ENCODE measurements around the gene LRIT3.

The LRIT3 gene

DNA sequence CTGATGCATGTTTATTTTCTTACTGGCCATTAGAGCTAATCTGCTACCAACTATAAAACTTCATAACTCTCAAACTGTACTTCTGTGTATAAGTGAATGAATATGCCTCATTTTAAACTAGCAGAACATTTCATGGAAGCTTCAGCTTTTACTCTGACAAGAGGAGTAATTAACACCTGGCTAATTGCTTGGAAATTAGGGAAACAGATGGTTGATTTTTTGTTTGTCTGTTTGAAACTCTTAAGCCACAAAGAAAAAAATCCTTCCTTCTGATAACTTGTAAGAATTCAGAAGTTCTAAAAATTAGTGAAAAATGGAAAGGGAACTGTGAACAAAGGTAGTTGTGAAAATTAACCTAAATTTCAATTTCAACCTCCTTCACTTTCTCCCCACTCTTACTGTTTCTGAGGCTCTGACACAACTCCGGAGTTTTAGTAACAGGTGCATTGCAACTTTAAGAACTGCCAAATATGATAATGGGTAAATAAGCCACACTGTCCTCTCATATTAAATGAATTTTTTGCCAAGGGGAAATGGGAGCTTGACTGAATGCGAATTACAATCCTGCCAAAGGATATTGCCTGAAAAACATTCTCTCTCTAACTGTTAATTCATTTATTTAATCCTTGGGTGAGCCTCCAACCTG lies 65.8 kb downstream of the LRIT3 start:
- Mint-ChIP-seq H3K9me3 (no peaks in the 10 kb centered on the region), H3K4me3 (no peak overlapping the region), H3K4me1 (no peaks in the 10 kb centered on the region), H3K36me3 (no peaks in the 10 kb centered on the region), H3K27ac (no peak overlapping the region), H3K27me3 (peaks cover 21% of the 10 kb centered on the region)

DNA sequence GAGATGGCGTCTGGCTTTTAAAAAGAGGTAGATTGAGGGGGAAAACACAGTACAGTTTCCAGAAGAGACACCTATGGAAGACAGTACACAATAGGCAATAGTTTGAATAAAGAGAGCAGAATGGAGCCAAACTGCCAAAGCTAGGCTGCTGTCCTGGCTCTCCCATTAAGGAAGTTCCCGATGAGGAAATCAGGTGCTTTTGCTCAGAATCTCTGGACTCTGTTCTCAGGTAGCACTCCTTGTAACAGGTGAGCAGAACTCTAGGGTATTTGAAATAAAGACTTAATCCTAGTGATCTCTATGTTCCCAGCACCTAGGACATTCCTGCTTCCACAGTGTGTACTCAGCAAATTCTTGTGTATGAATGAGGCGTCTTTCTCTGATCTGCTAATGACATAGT lies 66.4 kb downstream of the LRIT3 start:
- no peak overlapping the region for H3K4me3 Mint-ChIP-seq

DNA sequence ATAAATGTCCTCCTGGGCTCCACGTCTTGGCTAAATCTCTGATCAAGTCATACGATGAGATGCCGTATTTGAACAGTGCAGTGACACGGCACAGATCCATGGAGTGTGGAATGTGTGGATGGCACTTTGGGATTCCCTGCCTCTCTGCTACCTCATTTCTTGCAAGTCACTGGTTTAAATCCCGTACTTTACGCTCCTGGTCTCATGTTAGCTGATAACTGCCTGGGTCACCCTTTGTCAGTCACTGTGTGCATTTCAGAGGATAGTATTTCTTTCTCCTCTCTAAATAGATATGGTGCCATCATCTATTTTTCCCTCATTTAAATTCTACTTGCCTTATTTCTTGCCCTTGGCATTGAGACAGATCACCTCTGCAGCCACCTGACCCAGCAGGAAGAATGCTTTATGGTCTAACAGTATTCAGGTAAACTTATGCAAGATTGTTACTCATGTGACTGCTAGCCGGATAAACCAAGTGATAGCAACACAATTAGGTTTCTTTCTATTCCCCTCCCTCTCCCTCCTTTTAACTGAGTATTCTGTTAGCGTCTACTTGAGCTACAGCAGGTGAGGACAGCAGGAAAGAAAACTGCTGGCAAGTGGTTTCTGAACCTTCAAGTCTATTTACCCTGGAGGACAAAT lies 67.6 kb downstream of the LRIT3 start:
- Mint-ChIP-seq H3K4me3 (no peak overlapping the region), H3K27ac (no peak overlapping the region), H3K4me1 (no peaks in the 10 kb centered on the region), H3K9me3 (no peaks in the 10 kb centered on the region), H3K36me3 (no peaks in the 10 kb centered on the region), H3K27me3 (peaks cover 19% of the 10 kb centered on the region)

More for the DNA sequence above, 66.4 kb downstream of the LRIT3 start:
- no peaks in the 10 kb centered on the region for H3K36me3 Mint-ChIP-seq
- H3K4me1 Mint-ChIP-seq, result no peaks in the 10 kb centered on the region
- no peaks in the 10 kb centered on the region for H3K9me3 Mint-ChIP-seq
- no peak overlapping the region for H3K27ac Mint-ChIP-seq
- H3K27me3 Mint-ChIP-seq, result peaks cover 21% of the 10 kb centered on the region

GRCh38 chr4:109916027-109916409 lies 68.1 kb downstream of the LRIT3 start:
- peaks cover 19% of the 10 kb centered on the region for H3K27me3 Mint-ChIP-seq
- no peaks in the 10 kb centered on the region for H3K36me3 Mint-ChIP-seq
- H3K4me3 Mint-ChIP-seq, result no peak overlapping the region
- H3K9me3 Mint-ChIP-seq, result no peaks in the 10 kb centered on the region
- no peaks in the 10 kb centered on the region for H3K4me1 Mint-ChIP-seq
- no peak overlapping the region for H3K27ac Mint-ChIP-seq

GRCh38 chr4:109921384-109921808 lies 73.5 kb downstream of the LRIT3 start:
- H3K9me3 Mint-ChIP-seq, result no peaks in the 10 kb centered on the region
- H3K27ac Mint-ChIP-seq, result no peak overlapping the region
- H3K36me3 Mint-ChIP-seq, result no peaks in the 10 kb centered on the region
- H3K4me3 Mint-ChIP-seq, result no peak overlapping the region
- H3K4me1 Mint-ChIP-seq, result no peaks in the 10 kb centered on the region
- peaks cover 2% of the 10 kb centered on the region for H3K27me3 Mint-ChIP-seq

Data from activated naive CD4-positive, alpha-beta T cell treated with anti-CD3 and anti-CD28 coated beads, Interleukin-2, amount 50 U/mL, for 24 hours (primary cell).